OCI-LY7 (cell line): Measurements from ENCODE around the gene TUFM. TPM values are rescaled to one million over a fixed set of nuclear protein-coding genes. Genes with fewer than 3 reads are reported as not detected.

Source experiments
- BruUV-seq: library from RNA; stranded (reverse); fragments of 400-500 nt; replicated peaks from 2 replicates; lab custom pipeline; 2021; lab: Mats Ljungman, UMichigan
- CTCF ChIA-PET: fragments of 300-600 bp; sonication (Branson Sonifier 250); formaldehyde crosslinking; loops from one replicate; lab custom pipeline; 2022; ENCODE audit warnings: antibody characterized with exemption; ENCODE audit not compliant: unreplicated experiment; lab: Charles Lee
- POLR2A ChIA-PET: fragments of 300-600 bp; sonication (Branson Sonifier 250); formaldehyde crosslinking; loops from one replicate; lab custom pipeline; 2022; ENCODE audit warnings: antibody characterized with exemption; lab: Charles Lee
- DNase-seq: peaks from one replicate; pipeline ENCODE4 v3.0.0-alpha.2; 2015; ENCODE audit warnings: low spot score
- H2AFZ ChIP-seq: fragments of 200-600 bp; sonication (generic), shearing (Covaris generic); 2 replicates; pipeline ENCODE4 v1.6.1; 2014; ENCODE audit warnings: mild to moderate bottlenecking, antibody characterized with exemption, low read length, moderate library complexity
- H3K27ac ChIP-seq: fragments of 200-600 bp; sonication (generic); 2 replicates; pipeline ENCODE4 v1.5.1; 2014; ENCODE audit warnings: mixed run types, low read depth, mild to moderate bottlenecking, moderate library complexity, low read length, inconsistent platforms; ENCODE audit not compliant: poor library complexity, severe bottlenecking
- H3K36me3 ChIP-seq: fragments of 200-600 bp; sonication (generic); 2 replicates; pipeline ENCODE4 v1.6.1; 2014; ENCODE audit warnings: mild to moderate bottlenecking, antibody characterized with exemption, low read length, moderate library complexity, mixed read lengths; ENCODE audit not compliant: insufficient read depth
- H3K4me1 ChIP-seq: fragments of 200-600 bp; sonication (generic); 2 replicates; pipeline ENCODE4 v1.5.1; 2014; ENCODE audit warnings: mild to moderate bottlenecking, low read length; ENCODE audit not compliant: insufficient read depth, poor library complexity, severe bottlenecking
- H3K4me2 ChIP-seq: fragments of 200-600 bp; sonication (generic); 2 replicates; pipeline ENCODE4 v1.6.1; 2014; ENCODE audit warnings: mild to moderate bottlenecking, low read length
- H3K4me3 ChIP-seq: fragments of 200-600 bp; sonication (generic); 2 replicates; pipeline ENCODE4 v1.5.1; 2014; ENCODE audit warnings: mild to moderate bottlenecking, low read depth, low read length; ENCODE audit not compliant: poor library complexity, severe bottlenecking
- H3K79me2 ChIP-seq: fragments of 200-600 bp; sonication (generic); 2 replicates; pipeline ENCODE4 v1.6.1; 2016; ENCODE audit warnings: low read depth, mild to moderate bottlenecking, low read length, moderate library complexity, mixed read lengths; ENCODE audit not compliant: insufficient read depth
- H3K9me2 ChIP-seq: fragments of 200-600 bp; sonication (generic); 2 replicates; pipeline ENCODE4 v1.6.1; 2016; ENCODE audit warnings: mild to moderate bottlenecking, low read length, mixed read lengths; ENCODE audit not compliant: insufficient read depth
- H3K9me3 ChIP-seq: fragments of 200-600 bp; sonication (generic); 2 replicates; pipeline ENCODE4 v1.6.1; 2014; ENCODE audit warnings: mild to moderate bottlenecking, mixed run types, low read length, mixed read lengths
- H4K20me1 ChIP-seq: fragments of 200-600 bp; sonication (generic); 2 replicates; pipeline ENCODE4 v1.6.1; 2014; ENCODE audit warnings: mild to moderate bottlenecking, antibody characterized with exemption, low read length, moderate library complexity, mixed read lengths; ENCODE audit not compliant: insufficient read depth
- CTCF ChIP-seq: fragments of 200-600 bp; sonication (generic); conservative IDR thresholded peaks from 2 replicates; pipeline ENCODE4 v1.5.1; 2014; ENCODE audit warnings: mild to moderate bottlenecking, antibody characterized with exemption, low read length, moderate library complexity, mixed read lengths
- EZH2phosphoT487 ChIP-seq: fragments of 200-600 bp; sonication (generic); IDR thresholded peaks from 2 replicates; pipeline ENCODE4 v1.6.1; 2018; ENCODE audit warnings: low read depth, borderline replicate concordance, mild to moderate bottlenecking, mixed run types, antibody characterized with exemption, low read length, moderate library complexity, mixed read lengths
- intact Hi-C: fragments of 100-400 bp; cut with micrococcal nuclease; formaldehyde crosslinking; loops from one replicate; pipeline ENCODE4 v1.10.0; 2022; ENCODE audit not compliant: unreplicated experiment
- total RNA-seq, 2 experiments: library from RNA; depleted of rRNA in 1 of 2; stranded (reverse); fragments of >200 nt in 1 of 2; shearing (Covaris generic) in 1 of 2; gene quantifications; 2 replicates each; pipeline ENCODE4 v1.2.3, GENCODE V29; 2014 to 2022

The TUFM gene
- total RNA-seq, 2 experiments from 2014 or later = 184 to 211 TPM

GRCh38 chr16:28879261-28879840, 33.2 kb upstream of the TUFM start:
- Histone ChIP-seq H3K79me2 (peaks cover 6% of the 10 kb centered on the region; the same call in 1 of the 2 replicates), H3K9me2 (no peaks in the 10 kb centered on the region), H3K4me1 (peaks cover 24% of the 10 kb centered on the region), H3K4me2 (peak overlapping the region; percentile 92), H3K36me3 (peaks cover 4% of the 10 kb centered on the region), H4K20me1 (no peaks in the 10 kb centered on the region), H3K9me3 (no peaks in the 10 kb centered on the region), H3K27ac (peak overlapping the region; percentile 64), H3K4me3 (peak overlapping the region; percentile 77), H2AFZ (peak overlapping the region; percentile 60; the same call in 1 of the 2 replicates)
- BruUV-seq = TSS peak; percentile 97
- no peak for TF ChIP-seq CTCF
- no peak for TF ChIP-seq EZH2phosphoT487
- DNase-seq = no peak
- POLR2A ChIA-PET = interaction anchor here (0.8 to 1.4 kb wide), 4 partner anchors 15 to 66 kb away, joined by 3 to 5 read pairs (median 4); no protein-coding TSS in a partner anchor
- CTCF ChIA-PET = interaction anchor here (1.3 kb wide), 1 partner anchor 57 kb away, joined by 3 read pairs; no protein-coding TSS in a partner anchor
- intact Hi-C loops = loop anchor here (1.0 to 10.0 kb wide), 2 partner anchors 66 to 1875 kb away; no protein-coding TSS in a partner anchor

DNA sequence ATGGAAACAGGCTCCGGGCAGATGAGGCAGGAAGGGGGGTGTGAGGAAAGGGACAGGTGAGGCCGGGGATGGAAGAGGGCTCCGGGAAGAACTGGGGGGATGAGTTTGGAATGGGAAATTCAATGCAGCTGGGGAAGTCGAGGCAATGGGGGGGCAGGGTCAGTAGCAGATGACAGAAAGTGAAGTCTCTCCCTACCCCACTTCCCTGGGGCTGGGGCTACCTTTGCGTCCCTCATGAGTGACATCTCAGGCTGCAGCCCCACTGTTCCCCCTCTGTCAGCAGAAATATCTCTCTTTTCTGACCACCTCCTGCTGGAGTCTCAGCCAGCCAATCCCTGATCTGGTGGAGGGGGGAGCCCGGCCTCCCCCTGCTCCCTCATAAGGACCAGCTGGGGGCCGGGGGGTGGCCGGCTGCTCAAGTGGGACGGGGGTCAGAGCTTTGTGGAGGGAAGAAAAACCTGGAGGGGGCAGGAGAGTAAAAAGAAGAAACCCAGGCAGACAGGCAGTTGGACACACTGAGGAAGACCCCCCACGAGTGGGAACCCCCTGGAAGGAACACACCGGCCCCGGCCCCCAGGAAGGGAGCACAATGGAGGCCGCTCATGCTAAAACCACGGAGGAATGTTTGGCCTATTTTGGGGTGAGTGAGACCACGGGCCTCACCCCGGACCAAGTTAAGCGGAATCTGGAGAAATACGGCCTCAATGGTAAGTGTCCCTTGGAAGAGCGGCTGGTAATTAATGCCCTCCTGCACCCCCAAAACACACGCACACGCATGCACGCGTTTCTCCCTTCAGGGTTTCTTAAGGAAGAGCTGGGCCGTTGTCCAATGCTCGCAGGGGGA, 32.2 kb upstream of the TUFM start, which contains the start of gene ATP2A1:
ATP2A1 (plus strand) TSS at position 406 of the 844 bp plus-strand sequence; CDS start at position 590, 184 bp downstream.
- no TSS peak for BruUV-seq
- peaks cover 24% of the 10 kb centered on the region for H3K4me1 ChIP-seq
- peak within 1 kb of the TSS; percentile 92 for H3K4me2 ChIP-seq
- no peak for TF ChIP-seq CTCF
- TF ChIP-seq EZH2phosphoT487 = no peak
- H3K36me3 ChIP-seq = peaks cover 14% of the 10 kb centered on the region
- intact Hi-C loops = loop anchor here (10.0 kb wide), 1 partner anchor 1876 kb away; no protein-coding TSS in a partner anchor
- POLR2A ChIA-PET = interaction anchor here (0.6 to 1.4 kb wide), 4 partner anchors 14 to 67 kb away, joined by 3 to 5 read pairs (median 4); no protein-coding TSS in a partner anchor
- H3K27ac ChIP-seq = peak within 1 kb of the TSS; percentile 64
- peaks cover 6% of the 10 kb centered on the region; the same call in 1 of the 2 replicates for H3K79me2 ChIP-seq
- H3K4me3 ChIP-seq = peak within 1 kb of the TSS; percentile 77
- no peaks in the 10 kb centered on the region for H3K9me2 ChIP-seq
- H3K9me3 ChIP-seq = no peaks in the 10 kb centered on the region
- CTCF ChIA-PET = interaction anchor here (1.3 kb wide), 1 partner anchor 58 kb away, joined by 3 read pairs; no protein-coding TSS in a partner anchor
- DNase-seq = no peak
- no peaks in the 10 kb centered on the region for H4K20me1 ChIP-seq
- peak within 1 kb of the TSS; percentile 60; the same call in 1 of the 2 replicates for H2AFZ ChIP-seq
